HG03135 (cell line): Measurements from ENCODE around the gene ROR1.

ENCODE experiments used
- ATAC-seq: cut with Tn5 transposase; IDR thresholded peaks from one replicate; pipeline ENCODE4 v1.9.1; 2021; ENCODE audit warnings: mild to moderate bottlenecking, moderate library complexity; ENCODE audit not compliant: unreplicated experiment

Gene ROR1

DNA sequence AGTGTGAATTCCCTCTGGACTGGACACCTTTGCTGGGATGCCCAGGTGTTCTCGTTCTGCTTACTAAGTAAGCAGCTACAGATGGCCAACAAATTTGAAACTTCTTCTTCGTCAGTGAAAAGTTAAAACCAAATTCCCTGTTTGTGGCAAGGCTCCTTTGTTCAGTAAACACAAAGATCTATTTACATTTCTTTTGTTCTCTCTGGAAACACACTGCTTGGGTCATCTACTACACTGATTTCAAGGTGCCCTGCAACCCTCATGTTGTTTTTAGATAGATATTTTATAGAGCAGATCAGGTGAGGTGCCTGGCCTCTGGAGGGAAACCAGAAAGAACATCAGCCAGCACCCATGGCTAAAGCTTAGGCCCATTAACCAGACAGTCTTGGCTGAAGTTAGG lies 272.4 kb downstream of the ROR1 start:
- ATAC-seq = no peak

DNA sequence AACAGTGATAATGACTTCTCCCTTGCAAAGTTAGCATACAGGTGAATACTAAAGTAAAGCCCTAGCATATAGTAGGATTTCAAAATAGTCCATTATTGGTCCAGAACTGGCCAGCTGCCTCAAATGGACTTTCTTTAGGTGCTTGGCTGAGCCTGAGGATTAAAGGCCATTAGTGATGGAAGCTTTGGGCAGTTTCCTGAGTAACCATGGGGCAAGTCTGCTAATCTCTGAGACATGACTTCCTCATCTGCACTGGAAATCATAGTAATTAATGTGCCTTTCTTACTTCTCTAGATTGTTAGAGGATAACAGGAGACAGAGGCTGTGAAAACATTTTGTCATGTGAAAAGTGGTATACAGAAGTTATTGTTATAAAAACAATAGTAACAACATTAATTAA lies 273.1 kb downstream of the ROR1 start:
- ATAC-seq = no peak

GRCh38 chr1:64047549-64047996 lies 273.8 kb downstream of the ROR1 start:
- no peak for ATAC-seq

- ATAC-seq = no peak
Measured at GRCh38 chr1:64049900-64050540, 276.2 kb downstream of the ROR1 start.

- no peak for ATAC-seq
Measured at GRCh38 chr1:64050601-64051000, 276.8 kb downstream of the ROR1 start.

- ATAC-seq = no peak
Measured at GRCh38 chr1:64051796-64052195, 278.0 kb downstream of the ROR1 start.

DNA sequence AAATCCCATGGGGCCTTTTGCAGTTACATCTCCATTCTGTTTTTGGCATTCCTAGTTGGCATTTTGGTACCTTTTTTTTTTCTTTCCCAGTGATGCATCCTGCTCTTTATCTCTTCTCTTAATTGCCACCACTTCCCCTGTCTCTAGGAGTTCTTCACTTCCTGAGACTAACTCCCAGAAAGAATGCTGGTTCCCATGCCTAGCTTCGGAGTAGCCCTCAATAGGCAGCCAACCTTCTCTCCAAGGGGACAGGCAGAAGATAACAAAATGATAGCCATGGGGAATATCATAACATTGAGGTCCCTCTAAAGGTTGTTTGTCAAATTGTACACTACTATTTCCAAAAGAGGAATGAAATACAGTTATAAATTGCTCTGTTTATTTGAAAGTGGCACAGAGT lies 279.0 kb downstream of the ROR1 start:
- ATAC-seq = no peak

DNA sequence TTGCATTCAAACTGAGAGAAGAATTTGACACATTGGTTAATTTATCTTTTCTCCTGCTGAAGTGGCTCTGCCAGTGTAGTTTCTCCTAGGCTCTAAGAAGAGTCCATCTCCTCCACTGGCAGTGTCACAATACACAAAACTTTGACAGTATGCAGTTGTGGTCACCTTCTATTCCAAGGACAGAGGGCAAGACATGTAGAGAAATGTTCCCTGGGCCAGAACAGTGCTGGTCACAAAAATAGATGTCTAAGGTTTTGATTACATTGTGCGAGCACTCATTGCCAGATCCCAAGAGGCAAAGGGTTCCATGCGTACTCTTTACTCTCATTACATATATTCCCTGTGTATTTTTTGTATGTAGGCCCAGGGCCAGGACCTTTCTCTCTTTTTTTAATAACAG lies 281.5 kb downstream of the ROR1 start:
- no peak for ATAC-seq

DNA sequence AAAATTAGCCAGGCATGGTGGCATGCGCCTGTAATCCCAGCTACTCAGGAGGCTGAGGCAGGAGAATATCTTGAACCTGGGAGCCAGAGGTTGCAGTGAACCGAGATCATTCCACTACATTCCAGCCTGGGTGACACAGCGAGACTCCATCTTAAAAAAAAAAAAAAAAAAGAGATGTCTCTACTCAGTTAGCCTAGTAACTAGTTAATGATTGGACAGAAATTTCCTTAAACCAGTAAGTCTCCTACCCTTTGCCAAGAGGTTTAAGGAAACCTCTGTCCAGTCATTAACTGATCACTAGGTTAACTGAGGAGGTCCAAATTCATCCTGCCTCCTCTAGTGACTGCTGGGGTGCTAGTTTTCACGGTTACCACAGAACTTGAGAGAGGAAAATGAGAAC lies 285.7 kb downstream of the ROR1 start:
- ATAC-seq = no peak

DNA sequence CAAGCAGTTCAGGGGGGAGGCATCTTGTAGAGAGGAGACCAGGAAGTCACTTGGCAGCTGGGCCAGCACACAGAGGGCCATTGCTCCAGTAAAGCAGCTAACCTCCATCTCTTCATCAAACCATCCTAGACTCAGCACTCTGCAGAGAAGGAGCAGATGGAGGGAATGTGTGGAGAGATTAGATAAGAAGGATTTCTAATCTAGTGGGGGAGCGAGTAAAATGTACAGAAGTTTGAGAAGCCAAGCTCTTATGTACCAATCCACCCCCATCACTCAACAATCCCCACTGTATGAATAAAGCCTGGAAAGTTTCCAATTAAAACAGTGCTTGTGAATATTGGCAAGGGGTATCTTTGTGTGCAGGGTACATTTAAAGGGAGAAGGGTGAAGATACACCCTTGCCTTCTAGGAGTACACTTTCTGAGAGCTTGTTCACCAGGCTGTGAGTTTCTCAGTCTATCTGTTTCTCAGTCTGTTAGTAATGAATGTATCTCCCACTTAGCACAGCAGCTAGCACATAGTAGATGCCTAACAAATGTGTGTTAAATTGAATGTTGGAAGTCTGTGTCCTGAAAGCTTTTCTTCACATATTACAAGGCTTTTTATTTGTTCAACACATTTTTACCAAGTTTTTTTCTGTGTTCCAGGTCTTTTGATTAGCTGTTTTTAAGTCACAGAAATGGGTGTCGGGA lies 286.9 kb downstream of the ROR1 start:
- ATAC-seq = no peak

DNA sequence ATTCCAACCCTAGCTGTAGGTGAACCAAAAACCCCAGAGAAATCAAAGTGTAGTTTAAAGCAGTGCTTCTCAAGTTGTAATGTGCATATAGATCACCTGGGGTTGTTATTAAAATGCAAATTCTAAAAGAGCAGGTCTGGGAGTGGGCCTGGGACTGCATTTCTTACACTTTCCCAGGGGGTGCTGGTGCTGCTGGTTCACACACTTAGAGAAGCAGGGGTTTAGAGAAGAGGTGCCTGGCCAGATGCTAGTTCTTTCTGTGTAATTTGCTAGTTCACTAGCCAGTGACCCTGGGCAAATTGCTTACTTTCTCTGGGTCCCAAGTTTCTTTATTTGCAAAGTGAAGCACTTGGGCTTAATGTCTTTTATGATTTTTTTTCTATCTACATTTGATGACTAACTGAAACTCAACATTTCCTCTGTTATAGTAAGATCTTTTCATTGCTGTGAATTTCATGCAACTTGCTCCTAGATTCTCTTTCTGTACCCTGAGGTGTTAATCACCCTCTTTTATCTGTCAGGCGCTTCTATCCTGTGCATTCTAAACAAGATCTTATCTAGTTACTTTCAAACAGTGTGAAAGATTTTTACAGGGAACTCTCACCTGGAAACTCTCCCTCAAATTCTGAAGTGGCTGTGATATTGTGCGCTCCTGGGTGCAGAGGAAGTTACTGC lies 287.8 kb downstream of the ROR1 start:
- no peak for ATAC-seq

GRCh38 chr1:64062529-64062928 lies 288.7 kb downstream of the ROR1 start:
- ATAC-seq = no peak

GRCh38 chr1:64062941-64063581 lies 289.2 kb downstream of the ROR1 start:
- ATAC-seq = no peak

DNA sequence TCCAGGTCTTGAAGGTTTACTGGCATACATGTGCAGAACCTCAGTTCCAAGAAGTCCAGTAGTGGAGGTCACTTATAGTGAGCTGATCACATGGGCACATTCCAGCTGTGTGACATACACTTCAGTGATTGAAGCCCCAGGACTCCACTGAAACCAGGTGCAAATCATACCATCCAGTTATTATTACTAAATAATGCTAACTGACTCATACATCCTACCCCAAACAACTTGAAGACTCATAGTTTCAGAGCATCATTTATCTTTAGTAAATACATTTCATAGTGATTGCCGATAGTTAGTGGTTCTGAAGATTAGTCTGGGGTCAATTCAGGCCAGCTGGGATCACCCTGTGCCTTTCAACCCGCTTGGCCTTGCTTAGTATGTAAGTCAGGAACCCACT lies 291.8 kb downstream of the ROR1 start:
- no peak for ATAC-seq

GRCh38 chr1:64072089-64072793 lies 298.4 kb downstream of the ROR1 start:
- no peak for ATAC-seq

- ATAC-seq = no peak
Measured at GRCh38 chr1:64073705-64074104, 299.9 kb downstream of the ROR1 start.

DNA sequence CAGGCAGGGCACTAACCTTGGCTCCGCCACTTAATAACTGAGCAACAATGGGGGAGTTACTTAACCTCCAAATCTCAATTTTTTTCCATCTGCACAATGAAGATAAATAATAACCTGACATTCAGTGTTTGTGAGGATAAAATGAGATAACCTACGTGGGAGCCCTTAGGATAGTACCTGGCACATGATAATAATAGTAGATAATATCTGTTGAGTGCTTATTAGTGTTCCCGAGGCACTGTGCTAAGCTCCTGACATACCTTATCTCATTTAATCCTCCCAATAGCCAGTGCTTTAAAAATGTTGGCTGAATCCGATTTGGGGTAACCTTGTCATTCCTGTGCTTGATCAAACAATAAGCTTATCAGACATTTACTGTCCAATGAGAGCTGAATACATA lies 300.9 kb downstream of the ROR1 start:
- ATAC-seq = no peak

DNA sequence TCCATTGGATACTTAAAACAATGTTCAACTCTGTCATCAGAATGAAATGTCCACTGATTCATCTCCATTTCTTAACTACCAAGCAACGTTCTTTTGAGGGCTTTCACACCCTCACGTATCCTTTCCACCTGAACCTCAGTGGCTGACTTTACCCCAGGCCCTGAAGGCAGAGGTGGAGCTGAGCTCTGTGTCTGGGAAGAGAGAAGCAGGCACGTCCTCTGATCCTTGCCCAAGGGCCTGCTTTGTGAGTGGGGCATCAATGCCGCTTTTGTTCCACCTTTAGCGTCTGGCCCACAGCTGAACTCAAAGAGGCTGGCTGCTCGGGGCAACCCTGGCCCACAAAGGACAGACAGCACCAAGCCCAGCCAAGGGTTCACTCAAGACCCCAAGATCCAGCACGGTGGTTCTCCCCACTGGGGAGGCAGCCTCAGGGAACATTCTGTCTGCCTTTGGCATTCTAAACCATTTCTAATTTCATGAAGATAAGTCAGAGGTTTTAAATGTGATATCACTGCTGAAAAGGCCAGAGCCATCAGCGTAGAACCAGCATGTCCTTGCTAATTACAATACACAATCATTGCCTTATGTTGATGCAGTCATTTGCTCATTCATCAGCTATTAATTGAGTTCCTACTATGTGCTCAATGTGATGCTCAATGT lies 303.6 kb downstream of the ROR1 start:
- ATAC-seq = no peak

GRCh38 chr1:64080941-64081562 lies 307.2 kb downstream of the ROR1 start:
- no peak for ATAC-seq

DNA sequence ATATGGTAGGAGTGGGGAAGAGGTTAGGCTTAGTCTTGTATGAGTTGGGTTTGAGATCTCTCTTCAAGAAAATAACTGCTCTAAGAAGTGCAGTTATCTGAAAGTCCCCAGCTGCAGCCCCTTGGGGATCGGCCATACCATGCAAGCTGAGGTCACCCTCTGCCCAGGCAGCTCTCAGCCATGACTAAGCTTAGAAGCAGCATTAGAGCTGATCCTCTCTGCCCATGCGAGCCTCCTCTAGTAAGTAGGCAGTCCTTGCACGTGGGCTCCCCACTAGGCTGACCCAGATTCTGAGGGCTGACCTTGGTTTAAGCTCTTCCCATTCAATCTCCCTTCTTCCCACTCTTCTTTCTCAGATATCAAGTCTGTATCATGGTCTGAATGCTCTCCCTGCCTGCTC lies 308.6 kb downstream of the ROR1 start:
- no peak for ATAC-seq
